Suprapubic skin (tissue), 3 donors: ENCODE data around the gene TYW1.

ENCODE experiments used
- POLR2AphosphoS5 ChIP-seq, 3 donors: sonication (generic); formaldehyde crosslinking; IDR thresholded peaks; one replicate each; pipeline ENCODE4 v1.6.1; 2017; ENCODE audit warnings: antibody characterized with exemption in 3 of 3
- TF ChIP-seq, protein P1 (sequence below), 2 donors: fragments of 200-600 bp in 1 of 2; fragments of 450-650 bp in 1 of 2; sonication (generic) in 1 of 2; IDR thresholded peaks; one replicate each; pipeline ENCODE4 v1.5.1; 2016 to 2019; ENCODE audit warnings: antibody characterized with exemption in 2 of 2, mild to moderate bottlenecking in 1 of 2, moderate library complexity in 1 of 2

DNA sequence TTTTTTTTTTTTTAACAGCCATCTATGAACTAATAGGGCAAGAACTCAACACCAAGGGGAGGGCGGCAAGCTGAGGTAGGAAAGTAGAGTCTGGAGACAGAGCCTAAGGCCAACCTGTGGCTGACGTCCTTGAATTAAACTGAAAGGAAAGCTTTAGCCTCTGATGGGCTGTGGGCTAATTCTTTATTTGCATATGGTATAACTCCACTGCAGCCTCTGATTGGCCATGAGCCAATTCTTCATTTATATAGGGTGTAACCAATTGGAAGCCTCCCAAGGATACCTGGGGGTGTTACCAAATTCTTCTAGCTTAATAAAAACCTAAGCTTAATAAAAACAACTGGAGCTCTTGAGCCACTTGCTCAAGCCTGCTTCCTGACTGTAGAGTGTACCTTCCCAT is 10.3 kb downstream of the TYW1 start:
- TF ChIP-seq, protein P1, sequence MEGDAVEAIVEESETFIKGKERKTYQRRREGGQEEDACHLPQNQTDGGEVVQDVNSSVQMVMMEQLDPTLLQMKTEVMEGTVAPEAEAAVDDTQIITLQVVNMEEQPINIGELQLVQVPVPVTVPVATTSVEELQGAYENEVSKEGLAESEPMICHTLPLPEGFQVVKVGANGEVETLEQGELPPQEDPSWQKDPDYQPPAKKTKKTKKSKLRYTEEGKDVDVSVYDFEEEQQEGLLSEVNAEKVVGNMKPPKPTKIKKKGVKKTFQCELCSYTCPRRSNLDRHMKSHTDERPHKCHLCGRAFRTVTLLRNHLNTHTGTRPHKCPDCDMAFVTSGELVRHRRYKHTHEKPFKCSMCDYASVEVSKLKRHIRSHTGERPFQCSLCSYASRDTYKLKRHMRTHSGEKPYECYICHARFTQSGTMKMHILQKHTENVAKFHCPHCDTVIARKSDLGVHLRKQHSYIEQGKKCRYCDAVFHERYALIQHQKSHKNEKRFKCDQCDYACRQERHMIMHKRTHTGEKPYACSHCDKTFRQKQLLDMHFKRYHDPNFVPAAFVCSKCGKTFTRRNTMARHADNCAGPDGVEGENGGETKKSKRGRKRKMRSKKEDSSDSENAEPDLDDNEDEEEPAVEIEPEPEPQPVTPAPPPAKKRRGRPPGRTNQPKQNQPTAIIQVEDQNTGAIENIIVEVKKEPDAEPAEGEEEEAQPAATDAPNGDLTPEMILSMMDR (IDR thresholded peaks at IDR 0.05): no peak
- TF ChIP-seq POLR2AphosphoS5 (IDR thresholded peaks at IDR 0.05): no peak
